ENCODE results near the gene SKI.
A peak's percentile ranks its signal among the peaks of the same experiment; 100 is the strongest.

SKI gene

GRCh38 chr1:2228157-2228594 lies at the start of gene SKI:
TSS of gene SKI (plus strand) at chr1:2228319. CDS start at chr1:2228767, 448 bp downstream.
- no peak for DNase-seq

GRCh38 chr1:2178875-2179274 lies 49.2 kb upstream of the SKI start:
- no peak for DNase-seq

GRCh38 chr1:2179283-2180013 lies 48.7 kb upstream of the SKI start:
- DNase-seq, result no peak

GRCh38 chr1:2180297-2181245 lies 47.5 kb upstream of the SKI start:
- DNase-seq, result no peak

DNA sequence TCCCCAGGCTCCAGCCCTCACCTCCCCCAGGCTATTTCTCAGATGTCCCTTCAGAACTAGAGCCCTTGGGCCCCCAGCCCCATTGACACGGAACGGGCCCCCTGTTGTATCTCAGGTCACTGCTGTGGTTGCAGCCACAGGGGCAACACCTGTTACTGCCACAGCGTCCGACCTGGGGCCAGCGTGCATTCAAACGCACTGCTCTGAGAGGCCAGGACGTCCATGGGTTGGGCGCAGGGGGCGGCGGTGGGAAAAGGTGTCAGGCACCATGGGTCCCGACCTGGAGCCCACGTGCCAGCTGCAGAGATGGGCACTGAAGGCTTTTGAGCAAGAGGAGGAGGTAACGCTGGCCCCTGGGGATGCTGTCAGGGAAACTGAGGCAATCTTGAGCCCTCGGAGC lies 46.8 kb upstream of the SKI start:
- no peak for DNase-seq

- DNase-seq, result no peak
Observed at GRCh38 chr1:2181752-2182151, 46.4 kb upstream of the SKI start.

GRCh38 chr1:2182376-2182775 lies 45.7 kb upstream of the SKI start:
- no peak for DNase-seq

- no peak for DNase-seq
Observed at GRCh38 chr1:2183937-2184334, 44.2 kb upstream of the SKI start.

DNA sequence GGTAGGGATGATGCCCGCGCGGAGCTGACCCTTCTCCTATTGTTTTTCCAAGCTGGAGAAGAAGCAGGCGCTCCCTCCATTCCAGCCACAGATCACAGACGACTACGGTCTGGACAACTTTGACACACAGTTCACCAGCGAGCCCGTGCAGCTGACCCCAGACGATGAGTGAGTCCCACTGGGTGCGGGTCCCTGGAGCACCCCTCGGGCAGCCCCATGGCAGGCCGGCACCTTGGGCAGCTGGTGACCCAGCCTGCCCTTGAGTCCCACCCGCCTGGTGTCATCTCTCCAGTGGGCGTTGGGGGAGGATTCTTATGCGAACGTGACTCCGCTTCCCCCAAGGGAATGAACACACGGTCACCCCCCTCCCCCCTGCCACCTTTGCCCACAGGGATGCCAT lies 43.6 kb upstream of the SKI start:
- DNase-seq, result no peak

- no peak for DNase-seq
Observed at GRCh38 chr1:2184934-2185333, 43.2 kb upstream of the SKI start.

- DNase-seq, result no peak
Observed at GRCh38 chr1:2185880-2186855, 42.0 kb upstream of the SKI start.

DNA sequence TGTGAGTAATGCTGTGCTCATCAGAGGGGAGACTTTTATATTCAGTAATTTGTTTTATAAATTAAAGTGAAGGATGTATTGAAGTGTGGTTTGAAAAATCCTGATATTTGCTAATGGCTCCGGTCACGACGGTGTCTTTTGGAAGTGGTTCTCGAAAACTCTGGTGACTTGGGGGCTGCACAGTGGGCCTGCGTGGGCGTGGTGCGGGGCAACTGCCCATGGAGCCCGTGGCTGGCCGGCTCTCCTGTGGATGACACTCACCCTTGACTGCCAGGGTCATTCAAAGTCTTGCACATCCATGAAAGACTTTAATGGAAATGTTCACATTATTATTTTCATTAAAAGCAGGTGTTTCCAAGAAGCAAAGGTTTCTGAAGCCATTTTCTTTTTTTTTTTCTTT lies 41.2 kb upstream of the SKI start:
- DNase-seq, result no peak

DNA sequence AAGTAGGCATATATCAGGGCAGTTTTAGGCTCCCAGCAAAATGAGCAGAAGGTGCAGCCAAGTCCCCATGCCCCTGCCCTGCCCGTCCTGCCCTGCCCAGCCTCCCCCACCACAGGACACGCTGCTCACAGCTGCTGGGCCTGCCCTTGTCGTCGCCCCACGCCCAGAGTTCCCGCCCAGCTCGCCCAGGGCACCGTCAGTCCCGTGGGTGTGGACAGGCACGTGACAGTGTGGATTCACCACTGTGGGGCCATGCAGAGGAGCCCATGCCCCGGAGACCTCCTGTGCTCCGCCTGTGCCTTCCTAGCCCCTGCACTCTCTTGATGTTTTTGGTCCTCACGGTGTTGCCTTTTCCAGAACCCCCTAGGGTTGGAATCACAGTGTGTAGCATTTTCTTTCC lies 40.5 kb upstream of the SKI start:
- DNase-seq, result no peak

DNA sequence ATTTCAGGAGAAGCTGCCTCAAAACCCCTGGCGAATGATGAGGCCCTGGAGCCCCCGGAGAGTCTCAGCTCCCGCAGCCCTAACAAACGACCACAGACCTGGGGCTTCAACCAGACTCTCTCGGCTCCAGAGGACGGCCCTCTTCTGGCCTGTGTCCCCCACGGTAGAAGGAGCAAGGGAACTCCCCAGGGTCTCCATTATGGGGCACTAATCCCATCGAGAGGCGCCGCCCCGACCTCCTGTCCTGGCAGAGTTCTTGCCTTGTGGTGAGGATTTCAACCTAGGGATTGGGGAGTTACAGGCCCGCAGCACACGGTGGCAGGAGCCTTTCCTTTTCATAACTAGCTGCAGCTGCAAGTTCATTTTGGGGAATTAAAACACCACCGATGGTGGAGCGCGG lies 39.8 kb upstream of the SKI start:
- no peak for DNase-seq

GRCh38 chr1:2189459-2190425 lies 38.4 kb upstream of the SKI start:
- DNase-seq, result peak; percentile 71 to 80 (median 78)

DNA sequence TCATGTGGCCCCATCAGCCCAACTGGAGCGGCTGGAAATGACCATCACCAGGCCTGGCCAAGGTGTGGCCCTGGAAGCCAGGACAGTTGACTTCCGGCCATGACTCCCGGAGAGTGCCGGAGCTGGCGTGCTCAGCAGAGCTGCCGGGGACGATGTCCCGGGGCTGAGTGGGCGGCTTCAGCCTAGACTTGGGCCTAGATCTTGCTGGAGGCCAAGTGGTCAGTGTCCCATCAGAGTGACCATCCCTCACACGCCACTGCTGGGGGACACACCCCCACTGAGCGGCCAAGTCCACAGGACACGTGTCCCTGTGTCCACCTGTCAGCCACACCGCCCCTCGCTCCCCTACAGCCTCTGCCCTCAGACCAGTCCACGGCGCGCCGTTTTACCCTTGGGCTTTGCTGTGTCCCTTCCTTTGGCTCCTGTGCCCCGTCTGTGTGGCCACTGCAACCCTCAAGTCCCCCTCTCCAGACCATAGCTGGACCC lies 37.6 kb upstream of the SKI start:
- DNase-seq, result no peak

GRCh38 chr1:2192031-2192995 lies 35.8 kb upstream of the SKI start:
- DNase-seq, result no peak

DNA sequence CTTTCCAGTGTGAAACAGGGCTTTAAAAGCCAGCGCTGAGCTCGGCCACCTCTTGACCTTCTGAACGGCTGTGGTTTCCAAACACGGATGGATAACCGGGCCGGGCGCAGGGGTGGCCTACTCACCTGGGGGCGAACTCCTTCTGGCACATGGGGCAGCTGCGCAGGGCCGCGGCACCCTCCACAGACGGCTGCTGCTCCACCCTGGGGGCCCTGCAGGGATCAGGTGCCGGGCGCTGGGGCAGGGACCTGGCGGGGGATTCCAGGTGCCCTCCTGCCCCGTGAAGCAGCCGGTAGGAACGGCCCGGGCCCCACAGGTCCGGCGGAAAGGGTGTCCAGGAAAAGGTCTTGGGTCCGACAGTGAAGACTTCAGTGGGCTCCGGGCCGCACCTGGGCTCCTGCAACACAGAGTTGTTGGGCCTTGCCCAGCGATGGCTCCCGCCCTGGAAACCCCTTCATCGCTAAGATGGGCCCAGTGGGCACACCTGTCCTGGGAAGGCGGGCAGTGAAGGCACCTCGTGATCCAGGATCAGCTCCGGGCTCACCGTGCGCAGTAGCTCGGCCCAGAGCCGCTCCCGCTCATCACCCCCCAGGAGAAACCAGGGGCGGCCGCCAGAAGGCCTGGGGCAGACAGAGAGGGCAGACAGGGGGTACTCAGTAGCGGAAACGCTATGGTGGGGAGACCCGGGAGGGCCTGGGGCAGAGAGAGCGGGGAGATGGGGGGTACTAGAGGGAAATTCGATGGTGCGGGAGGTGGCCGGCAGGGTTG lies 34.4 kb upstream of the SKI start:
- no peak for DNase-seq

GRCh38 chr1:2194319-2194897 lies 33.7 kb upstream of the SKI start, which contains the start of gene FAAP20:
TSS of gene FAAP20 (minus strand) at chr1:2194772. CDS start at chr1:2194749, 23 bp downstream.
- DNase-seq, result peak; percentile 65 to 83 (median 72)

Measured in activated CD4-positive, CD25-positive, alpha-beta regulatory T cell (primary cell).